Calu3 (cell line): ENCODE measurements around the gene TLK1. TPM values are rescaled to one million over a fixed set of nuclear protein-coding genes. Genes with fewer than 3 reads are reported as not detected.

Source experiments
- BruUV-seq: library from RNA; stranded (reverse); fragments of 400-500 nt; replicated peaks from 2 replicates; lab custom pipeline; 2021; lab: Mats Ljungman, UMichigan
- CTCF ChIA-PET: fragments of 300-600 bp; sonication (Branson Sonifier 250); formaldehyde crosslinking; loops from one replicate; lab custom pipeline; 2022; ENCODE audit warnings: antibody characterized with exemption; lab: Charles Lee
- DNase-seq: peaks from one replicate; pipeline ENCODE4 v3.0.0; 2022
- H3K27ac Mint-ChIP-seq: one replicate; pipeline ENCODE4 v1.8.0; 2022; ENCODE audit warnings: mixed read lengths; ENCODE audit not compliant: unreplicated experiment
- H3K27me3 Mint-ChIP-seq: one replicate; pipeline ENCODE4 v1.8.0; 2022; ENCODE audit warnings: mixed read lengths; ENCODE audit not compliant: unreplicated experiment
- H3K36me3 Mint-ChIP-seq: one replicate; pipeline ENCODE4 v1.8.0; 2022; ENCODE audit warnings: mild to moderate bottlenecking, moderate library complexity, mixed read lengths; ENCODE audit not compliant: insufficient read depth, unreplicated experiment
- H3K4me1 Mint-ChIP-seq: one replicate; pipeline ENCODE4 v1.8.0; 2022; ENCODE audit warnings: mild to moderate bottlenecking, low read depth, mixed read lengths; ENCODE audit not compliant: unreplicated experiment
- H3K4me3 Mint-ChIP-seq: one replicate; pipeline ENCODE4 v1.8.0; 2022; ENCODE audit warnings: mild to moderate bottlenecking, low read depth, moderate library complexity, mixed read lengths; ENCODE audit not compliant: unreplicated experiment
- H3K9me3 Mint-ChIP-seq: one replicate; pipeline ENCODE4 v1.8.0; 2022; ENCODE audit warnings: low read depth, mixed read lengths; ENCODE audit not compliant: unreplicated experiment
- CTCF ChIP-seq: fragments of 200-600 bp; IDR thresholded peaks from one replicate; pipeline ENCODE4 v1.8.0; 2022; ENCODE audit warnings: antibody characterized with exemption; ENCODE audit not compliant: unreplicated experiment
- intact Hi-C: fragments of 100-400 bp; cut with micrococcal nuclease; formaldehyde crosslinking; loops from one replicate; pipeline ENCODE4 v1.10.0; 2022; ENCODE audit not compliant: unreplicated experiment
- total RNA-seq: library from RNA; stranded (reverse); gene quantifications from 2 replicates; pipeline ENCODE4 v1.2.3, GENCODE V29; 2022

Gene TLK1
- total RNA-seq, 1 experiment from 2014 or later: 64.7 TPM

GRCh38 chr2:171149171-171149938, 11.3 kb downstream of the TLK1 start:
- no TSS peak for BruUV-seq
- Mint-ChIP-seq H3K9me3 (no peaks in the 10 kb centered on the region), H3K27me3 (no peaks in the 10 kb centered on the region), H3K36me3 (peaks cover 8% of the 10 kb centered on the region), H3K4me1 (peaks cover 50% of the 10 kb centered on the region), H3K27ac (no peak overlapping the region), H3K4me3 (no peak overlapping the region)
- CTCF ChIA-PET: no interaction called here
- TF ChIP-seq CTCF: no peak
- intact Hi-C loops: no loop called here
- no peak for DNase-seq

GRCh38 chr2:171147081-171147480, 13.6 kb downstream of the TLK1 start:
- no peak for DNase-seq
- BruUV-seq: no TSS peak
- Mint-ChIP-seq H3K4me1 (peaks cover 66% of the 10 kb centered on the region), H3K36me3 (peaks cover 8% of the 10 kb centered on the region), H3K9me3 (no peaks in the 10 kb centered on the region), H3K27ac (peak overlapping the region; percentile 69), H3K27me3 (no peaks in the 10 kb centered on the region), H3K4me3 (no peak overlapping the region)
- CTCF ChIA-PET: interaction anchor here (0.7 to 1.1 kb wide), 2 partner anchors 27 to 1654 kb away, joined by 3 read pairs; no protein-coding TSS in a partner anchor
- TF ChIP-seq CTCF: no peak
- intact Hi-C loops: no loop called here

GRCh38 chr2:171146633-171147032, 14.1 kb downstream of the TLK1 start:
- peaks cover 8% of the 10 kb centered on the region for H3K36me3 Mint-ChIP-seq
- CTCF ChIA-PET: interaction anchor here (1.1 kb wide), 1 partner anchor 28 kb away, joined by 3 read pairs; no protein-coding TSS in a partner anchor
- intact Hi-C loops: no loop called here
- H3K27ac Mint-ChIP-seq: peak overlapping the region; percentile 69
- no peak for TF ChIP-seq CTCF
- no TSS peak for BruUV-seq
- H3K9me3 Mint-ChIP-seq: no peaks in the 10 kb centered on the region
- DNase-seq: no peak
- H3K27me3 Mint-ChIP-seq: no peaks in the 10 kb centered on the region
- H3K4me1 Mint-ChIP-seq: peaks cover 70% of the 10 kb centered on the region
- H3K4me3 Mint-ChIP-seq: no peak overlapping the region

- Mint-ChIP-seq H3K27ac (no peak overlapping the region), H3K9me3 (no peaks in the 10 kb centered on the region), H3K36me3 (peaks cover 8% of the 10 kb centered on the region), H3K4me1 (peaks cover 76% of the 10 kb centered on the region), H3K27me3 (no peaks in the 10 kb centered on the region), H3K4me3 (no peak overlapping the region)
- no peak for DNase-seq
- TF ChIP-seq CTCF: no peak
- BruUV-seq: no TSS peak
- intact Hi-C loops: no loop called here
- CTCF ChIA-PET: no interaction called here
Measured at GRCh38 chr2:171146071-171146470, 14.6 kb downstream of the TLK1 start.
